Hindlimb muscle (tissue), 1 donor: Measurements from ENCODE around the gene KRT5. TPM values are rescaled to one million over a fixed set of nuclear protein-coding genes. Genes with fewer than 3 reads are reported as not detected.

Source experiments
- DNase-seq: peaks from one replicate; pipeline ENCODE4 v3.0.0-alpha.2; 2013
- polyA plus RNA-seq: library from polyadenylated mRNA; unstranded; fragments of 120-200 nt; gene quantifications from one replicate; pipeline ENCODE4 v1.2.1, GENCODE V29; 2013; ENCODE audit not compliant: insufficient read length

The KRT5 gene
- polyA plus RNA-seq, 1 donor: 12.2 TPM

DNA sequence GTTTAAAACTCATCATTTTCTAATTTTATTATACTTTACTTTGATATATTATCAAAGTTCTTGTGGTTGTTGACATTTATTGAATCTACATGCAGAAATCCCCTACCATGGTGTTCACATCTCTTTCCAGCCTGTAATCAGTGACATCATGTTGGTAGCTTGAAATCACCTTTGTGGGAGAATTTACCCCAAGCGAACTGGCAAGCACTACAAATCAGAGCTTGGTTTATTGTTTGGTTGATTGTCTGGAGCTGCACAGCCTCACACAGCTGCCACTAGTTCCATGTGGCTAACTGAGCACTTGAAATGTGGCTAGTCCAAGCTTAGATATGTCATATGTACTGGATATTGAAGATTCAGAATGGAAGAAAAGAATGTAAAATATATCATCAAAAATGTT is 15.4 kb upstream of the KRT5 start:
- DNase-seq: no peak

DNA sequence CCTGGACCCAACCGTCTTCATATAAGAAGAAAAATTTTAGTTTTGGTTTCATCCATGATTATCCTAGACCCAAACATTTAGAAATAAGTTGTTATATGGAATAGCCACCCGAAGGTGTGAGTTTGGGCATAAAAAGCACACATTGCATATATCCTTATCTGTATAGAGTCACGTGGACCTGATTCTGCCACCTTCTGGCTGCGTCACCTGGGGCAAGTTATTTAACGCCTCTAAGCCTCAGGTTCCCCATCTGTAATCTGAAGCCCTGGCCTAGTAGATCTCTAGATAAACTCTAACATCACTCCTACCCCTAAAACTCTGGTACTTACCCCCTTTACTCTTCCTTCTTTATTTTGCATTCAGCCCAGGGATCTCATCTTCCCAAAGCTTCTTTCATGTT is 14.3 kb upstream of the KRT5 start:
- DNase-seq: no peak

GRCh38 chr12:52533686-52534470 is 13.7 kb upstream of the KRT5 start:
- no peak for DNase-seq

GRCh38 chr12:52532636-52533035 is 12.4 kb upstream of the KRT5 start:
- no peak for DNase-seq

- DNase-seq: no peak
Measured at GRCh38 chr12:52531566-52532300, 11.5 kb upstream of the KRT5 start.

- DNase-seq: no peak
Measured at GRCh38 chr12:52530905-52531304, 10.7 kb upstream of the KRT5 start.

- DNase-seq: no peak
Measured at GRCh38 chr12:52530366-52530765, 10.2 kb upstream of the KRT5 start.

- no peak for DNase-seq
Measured at GRCh38 chr12:52529846-52530245, 9.7 kb upstream of the KRT5 start.

GRCh38 chr12:52529417-52529816 is 9.2 kb upstream of the KRT5 start:
- no peak for DNase-seq

DNA sequence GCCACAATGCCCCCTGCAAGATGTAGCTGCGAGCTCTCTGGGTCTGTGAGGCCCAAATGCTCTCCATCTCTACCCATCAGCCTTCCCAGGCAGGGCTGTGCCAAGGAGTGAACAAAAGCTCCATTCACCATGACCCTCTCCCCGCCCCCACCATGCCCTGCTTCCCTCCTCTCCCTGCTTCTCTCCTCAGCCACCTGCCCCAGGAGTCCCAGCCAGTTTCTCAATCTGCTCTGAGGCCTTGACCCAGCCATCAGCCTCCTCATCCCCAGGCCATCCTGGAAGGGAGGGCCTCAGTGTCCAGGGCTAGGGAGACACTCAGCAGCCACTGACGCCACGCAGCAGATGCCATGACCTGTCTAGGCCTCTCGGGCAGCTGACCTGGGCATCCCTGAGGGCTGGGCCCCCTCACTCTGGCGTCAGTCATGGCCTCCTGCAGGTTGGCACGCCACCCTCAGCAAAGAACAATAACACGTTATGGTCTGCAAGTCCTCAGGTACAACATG is 8.5 kb upstream of the KRT5 start:
- no peak for DNase-seq

DNA sequence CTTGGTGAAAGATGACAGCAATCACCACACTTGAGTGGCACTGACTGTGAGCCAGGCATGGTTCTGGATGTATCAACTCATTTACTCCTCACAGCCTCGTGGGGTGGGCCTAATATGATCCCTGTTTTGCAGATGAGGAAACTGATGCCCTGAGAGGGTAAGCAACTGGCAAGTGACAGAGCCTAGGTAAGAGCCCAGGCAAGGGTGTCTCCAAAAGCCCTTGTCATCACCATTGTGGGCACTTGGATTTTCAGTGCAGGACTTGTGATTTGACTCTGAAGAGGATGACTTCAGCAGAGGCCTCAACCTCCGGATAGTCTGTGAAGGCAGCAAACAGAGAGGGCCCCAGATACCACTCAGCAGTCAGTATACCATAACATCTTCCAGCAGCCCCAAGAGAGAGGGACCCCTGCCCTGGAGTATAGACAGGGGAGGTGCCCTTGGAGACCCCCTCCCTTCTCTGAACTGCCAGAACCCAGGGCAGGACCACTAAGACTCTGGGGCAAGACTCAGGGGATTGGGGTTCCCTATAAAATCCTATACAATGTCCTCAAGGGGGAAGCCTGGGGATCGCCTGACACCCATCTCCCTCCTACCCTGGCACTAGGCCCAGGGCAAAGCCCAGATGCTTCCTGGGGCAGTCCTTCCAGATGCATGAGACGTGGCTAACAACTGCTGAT is 7.1 kb upstream of the KRT5 start:
- DNase-seq: no peak

DNA sequence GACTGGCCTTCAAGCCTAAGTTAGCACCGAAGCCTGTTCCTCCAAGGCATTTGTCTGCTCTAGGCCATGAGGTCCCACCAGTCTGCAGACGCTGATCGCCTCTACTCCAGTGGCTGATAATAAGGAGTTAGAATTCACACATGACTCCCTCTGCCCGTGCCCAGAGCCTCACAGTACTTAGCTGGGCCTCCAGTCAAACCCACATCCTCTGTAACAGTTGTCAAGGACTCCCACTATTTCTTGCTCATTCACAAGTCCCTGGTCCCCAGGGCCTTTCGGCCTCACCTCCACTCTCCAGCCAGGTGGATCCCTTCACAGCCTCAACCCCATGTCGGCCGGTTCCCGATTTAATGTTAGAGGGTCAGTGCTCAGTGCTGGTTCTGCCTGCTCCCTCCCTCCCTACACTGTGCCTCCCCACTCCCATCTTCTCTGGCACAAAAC is 6.3 kb upstream of the KRT5 start:
- no peak for DNase-seq

DNA sequence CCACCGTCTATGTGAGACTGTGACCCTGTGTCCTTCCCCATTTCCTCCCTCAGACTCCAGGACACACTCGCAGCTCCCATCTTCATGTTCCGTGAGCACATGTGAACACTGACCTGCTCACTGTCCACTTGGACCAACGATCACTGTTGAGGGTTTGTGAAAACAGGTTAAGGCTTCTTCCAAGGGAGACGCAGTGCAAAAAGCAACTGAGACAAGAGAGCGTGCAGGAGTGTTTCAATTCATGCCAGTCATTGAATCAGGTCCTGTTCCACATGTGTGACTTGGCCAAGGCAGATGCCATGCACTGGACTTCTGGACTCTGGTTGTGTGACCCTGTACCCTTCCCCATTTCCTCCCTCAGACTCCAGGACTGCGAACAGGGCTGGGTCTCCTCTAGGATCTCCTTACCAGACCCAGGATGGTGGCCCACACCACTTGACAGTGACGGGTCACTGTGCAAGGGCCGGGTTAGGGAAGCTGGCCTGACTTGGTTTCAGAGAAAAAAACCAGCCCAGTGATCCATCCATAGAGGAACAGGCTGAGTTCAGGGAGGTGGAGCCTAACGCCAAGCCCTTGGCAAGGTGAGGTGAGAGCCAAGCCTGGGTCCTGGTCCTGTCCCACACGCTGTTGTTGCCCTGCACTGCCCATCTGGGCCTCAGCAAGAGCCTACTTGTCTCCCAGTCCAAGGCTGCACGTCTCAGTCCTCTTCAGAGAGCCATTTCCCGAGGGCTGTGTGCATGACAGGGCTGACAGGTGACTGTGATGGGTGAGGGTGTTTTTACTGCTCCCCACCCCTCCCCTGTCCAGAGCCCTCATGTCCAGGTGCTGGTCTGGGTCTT is 5.7 kb upstream of the KRT5 start:
- DNase-seq: no peak

DNA sequence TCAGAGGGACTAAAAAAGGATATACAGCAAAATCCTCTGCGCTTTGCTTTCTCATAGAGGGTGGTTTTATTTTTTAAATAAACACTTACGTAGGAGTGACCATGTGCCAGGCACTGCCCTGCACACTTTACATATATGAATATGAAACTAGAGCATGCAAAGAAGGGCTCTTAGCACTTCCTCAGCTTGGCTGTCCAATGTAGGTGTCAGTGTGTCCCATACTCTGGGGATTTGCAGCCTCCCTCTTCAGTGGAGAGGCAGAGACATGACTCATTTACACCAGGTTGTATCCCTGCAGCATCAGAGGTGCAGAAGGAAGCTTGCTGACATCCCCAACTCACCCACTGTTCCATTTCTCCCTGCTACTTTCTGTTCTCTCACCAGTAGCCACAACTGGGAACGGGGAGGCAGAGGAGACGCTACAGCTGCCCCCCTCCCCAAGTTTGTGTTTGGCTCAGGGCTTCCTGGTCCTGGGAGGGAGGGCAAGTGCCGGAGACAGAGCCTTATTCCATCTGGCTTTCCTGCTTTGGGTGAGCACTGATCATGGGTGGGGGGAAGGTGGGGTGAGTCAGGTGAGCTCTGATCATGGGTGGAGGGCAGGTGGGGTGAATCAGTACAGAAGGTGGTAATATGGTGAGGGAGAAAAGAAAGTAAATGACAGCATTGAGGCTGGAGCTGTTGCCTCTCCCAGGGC is 4.9 kb upstream of the KRT5 start:
- DNase-seq: no peak

- DNase-seq: no peak
Measured at GRCh38 chr12:52524241-52524897, 4.2 kb upstream of the KRT5 start.

- DNase-seq: no peak
Measured at GRCh38 chr12:52523824-52524223, 3.6 kb upstream of the KRT5 start.

DNA sequence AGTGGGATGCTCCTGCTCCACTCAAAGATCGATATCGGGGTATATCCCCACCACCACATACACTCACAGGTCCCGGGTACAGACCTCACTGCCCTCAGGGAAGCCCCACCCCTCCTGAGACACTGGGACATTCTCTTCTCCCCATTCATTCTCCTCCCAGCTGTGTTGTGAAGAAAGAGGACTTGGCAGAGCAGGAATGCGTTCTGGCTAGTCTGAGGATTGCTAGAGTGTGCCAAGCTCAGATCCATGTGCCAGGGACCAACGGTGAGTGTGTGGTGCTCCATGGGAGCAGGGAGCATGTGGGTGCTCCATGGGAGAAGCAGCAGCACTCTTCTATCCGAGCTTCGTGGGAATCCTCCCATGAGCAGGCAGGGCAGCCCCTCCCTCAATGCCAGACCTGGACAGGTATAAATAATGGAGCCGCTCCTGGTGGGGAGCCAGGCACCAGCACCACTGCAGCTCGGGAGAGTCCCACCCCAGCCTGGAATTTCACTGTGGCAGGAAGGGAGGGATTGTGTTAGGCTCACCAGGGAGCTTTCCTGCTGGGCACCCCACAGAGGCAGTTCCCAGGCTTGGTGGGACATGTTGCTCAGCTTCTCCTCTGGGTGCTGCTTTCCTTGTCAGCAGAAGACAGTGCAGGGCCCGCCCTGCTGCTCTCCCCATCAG is 2.3 kb upstream of the KRT5 start:
- no peak for DNase-seq

DNA sequence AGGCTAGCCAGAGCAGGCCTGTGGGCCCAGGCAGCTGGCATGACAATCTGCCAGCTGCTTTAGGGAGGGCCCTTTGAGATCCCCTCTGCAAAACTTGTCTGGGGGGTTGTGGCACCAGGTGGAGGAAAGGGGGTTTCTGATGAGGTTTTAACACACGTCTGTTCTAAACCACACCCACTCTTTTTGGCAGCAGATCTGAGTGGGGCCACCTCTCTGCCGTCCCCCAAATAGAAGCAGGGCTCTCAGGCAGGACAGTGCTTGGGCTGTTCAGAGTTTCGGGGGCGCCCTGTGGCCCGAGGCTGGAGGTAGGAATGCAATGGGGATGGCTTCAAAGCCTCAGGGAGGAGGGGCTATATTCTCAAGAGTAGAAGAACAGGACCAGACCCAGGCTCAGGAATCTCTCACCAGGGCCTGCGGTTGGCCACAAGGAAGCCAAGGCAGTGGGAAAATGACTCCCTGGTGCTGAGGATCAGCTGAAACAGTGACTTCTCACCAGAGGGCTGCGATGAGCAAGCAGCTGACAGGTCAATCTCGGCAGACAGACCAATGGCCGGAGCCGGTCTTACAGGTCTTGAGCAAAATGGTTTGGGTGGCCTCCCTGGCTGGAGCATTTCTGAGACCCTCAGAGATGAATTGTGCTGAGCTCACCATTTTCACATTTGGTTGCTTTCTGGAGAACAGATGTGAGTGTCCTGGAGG is 1.5 kb upstream of the KRT5 start:
- DNase-seq: no peak

- DNase-seq: no peak
Measured at GRCh38 chr12:52521175-52521567, 977 bp upstream of the KRT5 start.

DNA sequence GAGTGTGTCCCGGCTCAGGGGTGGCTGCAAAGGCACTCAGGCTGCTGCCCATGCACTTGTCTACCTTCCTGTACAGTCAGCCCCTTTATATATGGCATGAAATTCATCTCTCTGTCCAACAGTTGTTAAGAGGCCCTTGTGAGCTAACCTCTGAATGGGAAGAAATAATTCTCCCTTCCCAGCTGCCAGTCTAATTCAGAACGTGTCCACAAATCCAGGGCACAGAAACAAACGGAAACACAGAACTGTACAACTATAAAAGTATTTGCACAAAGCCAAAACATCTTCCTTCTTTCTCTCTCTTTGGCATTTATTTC is 849 bp downstream of the KRT5 start:
- DNase-seq: no peak
